Stimulated activated CD4-positive, alpha-beta T cell treated with anti-CD3 and anti-CD28 coated beads, TNF-alpha, amount 100 ng/mL, for 24 hours (primary cell): ENCODE measurements around the gene CREB5.
"Not testable (repeated sequence)": the region's sequence is repeated elsewhere in the genome, so short reads cannot be mapped to it uniquely, and the experiment has no call there.

ENCODE experiments used
- DNase-seq, 3 experiments: peaks; one replicate each; pipeline ENCODE4 v3.0.0-alpha.2; 2020; ENCODE audit warnings: low read depth in 3 of 3

CREB5 gene

DNA sequence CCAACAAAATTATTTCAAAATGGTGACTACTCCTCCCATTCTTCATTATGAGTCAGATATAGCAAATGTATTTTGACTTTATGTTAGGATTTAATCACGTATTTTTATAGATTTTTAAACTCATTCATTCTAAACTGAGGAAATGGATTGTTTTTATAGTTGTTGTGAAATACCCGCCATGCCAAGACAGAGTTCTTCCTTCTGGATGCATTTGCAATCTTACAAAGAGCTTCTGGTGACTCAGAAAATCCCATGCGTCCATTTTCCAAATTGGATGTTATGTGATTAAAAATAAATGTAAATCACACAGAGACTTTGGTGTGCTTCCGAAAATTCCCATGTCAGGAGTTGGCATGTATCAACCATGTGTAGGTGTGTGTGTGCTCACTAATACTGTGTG is 366.5 kb downstream of the CREB5 start:
- DNase-seq: no peak

DNA sequence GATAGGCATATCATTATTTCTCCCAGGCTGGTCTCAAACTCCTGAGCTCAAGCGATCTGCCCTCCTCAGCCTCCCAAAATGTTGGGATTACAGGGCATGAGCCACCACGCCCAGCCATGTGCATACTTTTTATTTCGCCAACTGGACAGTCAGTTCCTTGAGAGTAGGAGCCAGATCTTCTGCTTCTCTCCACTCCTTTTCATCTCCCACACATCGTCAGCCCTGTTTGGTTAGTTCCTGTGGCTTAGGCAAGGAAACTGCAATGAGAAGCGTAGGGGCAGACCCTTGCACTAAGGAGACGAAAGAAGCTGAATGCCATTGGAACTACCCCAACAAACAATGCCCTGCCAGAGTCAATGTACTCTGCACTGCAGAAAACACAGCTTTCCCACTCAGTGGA is 367.6 kb downstream of the CREB5 start:
- no peak for DNase-seq

DNA sequence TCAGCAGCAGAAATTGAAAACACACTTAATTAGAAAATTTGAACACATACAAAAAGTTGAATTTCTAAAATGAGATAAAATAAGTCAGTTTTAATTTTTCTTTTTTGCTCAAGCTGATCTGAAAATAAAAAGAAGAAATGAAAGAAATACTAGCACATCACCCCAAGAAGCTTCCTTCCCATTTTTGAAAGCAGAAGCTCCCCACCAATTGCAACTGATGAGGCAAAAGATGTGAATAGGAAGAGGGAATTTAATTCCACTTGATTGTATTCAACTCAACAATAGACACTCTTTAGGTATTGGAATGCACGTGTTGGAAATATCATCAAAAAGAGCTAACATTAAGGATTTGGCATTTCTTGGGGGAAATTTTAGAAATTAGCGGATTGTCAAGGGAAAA is 370.0 kb downstream of the CREB5 start:
- DNase-seq: no peak

DNA sequence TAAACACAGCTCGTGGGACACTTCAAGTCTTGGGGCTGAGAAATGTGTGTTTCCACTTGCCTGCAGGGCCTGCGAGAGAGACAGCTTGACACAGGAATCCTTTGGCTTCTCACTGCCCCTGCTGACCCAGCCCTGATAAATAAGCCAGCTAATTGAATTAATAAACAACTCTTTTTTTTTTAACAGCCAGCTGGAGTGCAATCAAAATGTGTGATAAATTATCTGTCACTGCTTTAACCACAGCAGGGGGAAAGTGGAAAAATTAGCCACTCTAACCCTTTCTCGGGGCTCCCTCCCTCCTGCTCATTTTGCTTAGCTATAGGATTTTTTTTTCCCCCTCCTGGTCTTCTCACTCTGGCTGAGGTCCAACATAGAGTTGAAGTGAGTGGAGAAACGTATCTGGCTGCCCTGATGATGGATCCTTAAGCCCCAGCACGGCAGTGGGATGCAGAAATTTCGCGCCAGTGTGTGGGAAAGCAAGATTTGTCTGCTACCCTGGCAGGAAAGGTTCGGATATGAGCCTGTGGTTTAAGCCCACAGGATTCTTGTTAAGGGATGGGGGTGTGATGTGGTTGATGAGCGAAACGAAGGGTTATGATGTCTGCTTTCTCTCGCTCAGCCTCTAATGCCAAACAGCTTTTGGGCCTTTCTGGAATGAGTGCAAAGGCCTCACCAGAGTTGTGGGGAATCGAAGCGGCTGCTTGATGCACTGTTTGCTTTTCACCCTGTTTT is 372.0 kb downstream of the CREB5 start:
- no peak for DNase-seq

DNA sequence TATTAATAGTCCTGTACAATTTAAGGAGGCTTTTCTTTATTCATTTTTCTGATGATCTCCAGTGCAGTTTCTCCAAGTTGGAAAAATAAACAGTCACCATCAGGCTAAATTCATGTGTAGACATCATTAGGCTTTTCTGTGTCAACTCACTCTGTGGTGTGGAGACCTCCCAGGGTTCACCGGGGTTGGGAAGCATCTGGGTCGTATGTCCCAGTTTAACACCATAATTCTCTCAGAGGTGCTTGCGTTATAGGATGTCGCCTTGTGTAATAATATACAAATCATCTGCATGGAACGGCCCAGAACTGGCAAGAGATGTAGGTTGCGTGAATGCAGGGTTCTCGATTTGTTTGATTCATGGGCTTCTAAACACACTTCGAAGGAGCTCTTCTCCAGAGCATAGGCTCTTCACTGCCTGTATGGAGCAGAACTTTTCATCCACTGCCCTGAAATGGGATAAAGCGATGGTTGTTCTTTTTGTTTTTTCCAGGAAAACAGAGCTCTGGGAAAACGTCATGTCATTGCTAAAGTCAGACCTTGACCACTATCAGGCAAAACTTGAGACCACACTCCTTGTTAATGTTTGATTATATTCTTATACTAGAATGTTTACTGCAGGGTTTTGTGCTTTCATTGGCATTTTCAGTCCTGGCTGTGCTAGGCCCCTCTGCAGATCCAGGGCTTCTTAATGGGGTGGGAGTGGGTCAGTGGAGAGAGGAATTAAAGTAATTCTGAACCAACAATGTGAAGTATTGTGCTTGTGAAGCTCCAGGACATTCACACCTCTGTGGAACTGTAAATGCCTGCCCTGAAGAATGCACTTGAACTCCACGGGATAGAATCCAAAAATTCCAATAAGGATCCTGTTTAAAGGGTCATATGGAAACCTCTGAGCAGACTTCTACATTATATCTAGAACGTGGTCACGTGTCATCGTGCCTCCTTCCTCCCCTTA is 373.0 kb downstream of the CREB5 start:
- DNase-seq: no peak

DNA sequence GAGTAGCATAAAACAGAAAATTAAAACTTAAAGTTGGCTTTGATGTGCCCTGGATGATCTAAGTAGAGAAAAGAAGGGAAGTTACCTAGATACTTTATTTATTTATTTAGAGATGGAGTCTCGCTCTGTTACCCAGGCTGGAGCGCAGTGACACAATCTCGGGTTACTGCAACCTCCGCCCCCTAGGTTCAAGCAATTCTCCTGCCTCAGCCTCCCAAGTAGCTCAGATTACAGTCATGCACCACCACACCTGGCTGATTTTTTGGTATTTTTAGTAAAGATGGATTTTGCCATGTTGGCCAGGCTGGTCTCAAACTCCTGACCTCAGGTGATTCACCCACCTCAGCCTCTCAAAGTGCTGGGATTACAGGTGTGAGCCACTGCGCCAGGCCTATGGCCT is 373.8 kb downstream of the CREB5 start:
- DNase-seq: not testable (repeated sequence)

DNA sequence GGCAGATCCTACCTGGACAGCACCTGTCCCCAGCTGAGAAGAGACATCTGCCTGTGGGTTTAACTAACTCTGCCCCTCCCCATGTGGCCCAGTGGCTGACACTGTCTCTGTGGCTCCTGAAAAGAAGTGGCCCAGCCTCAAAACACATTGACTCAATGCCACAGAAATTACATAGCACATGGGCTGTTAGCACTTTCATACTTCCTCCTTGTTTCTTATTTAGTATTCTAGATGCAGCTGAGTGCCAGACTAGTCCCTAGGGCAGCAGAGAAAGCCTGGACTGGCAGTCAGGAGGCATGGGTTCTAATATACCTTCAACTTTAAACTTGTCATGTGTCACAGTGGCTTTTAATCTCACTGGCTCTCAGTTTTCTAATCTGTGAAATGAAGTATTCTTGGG is 374.8 kb downstream of the CREB5 start:
- no peak for DNase-seq

DNA sequence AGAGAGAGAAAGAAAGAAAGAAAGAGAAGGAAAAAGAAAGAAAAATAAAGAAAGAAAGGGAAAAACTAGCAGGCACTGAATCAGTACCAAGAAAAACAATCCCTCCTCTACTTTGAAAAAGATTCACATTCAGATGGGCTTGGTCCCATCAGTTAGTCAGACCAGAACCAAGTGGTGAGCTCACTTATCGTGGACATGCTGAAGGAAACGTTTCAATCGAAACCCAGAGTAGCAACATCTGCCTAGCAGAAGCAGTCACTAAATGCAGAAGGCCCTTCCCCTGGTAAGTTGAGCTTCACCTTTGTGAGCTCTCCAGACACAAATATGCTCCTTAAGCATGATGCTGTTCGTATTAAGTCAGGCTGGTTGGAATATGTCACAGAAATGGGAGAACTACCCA is 378.1 kb downstream of the CREB5 start:
- DNase-seq: no peak

DNA sequence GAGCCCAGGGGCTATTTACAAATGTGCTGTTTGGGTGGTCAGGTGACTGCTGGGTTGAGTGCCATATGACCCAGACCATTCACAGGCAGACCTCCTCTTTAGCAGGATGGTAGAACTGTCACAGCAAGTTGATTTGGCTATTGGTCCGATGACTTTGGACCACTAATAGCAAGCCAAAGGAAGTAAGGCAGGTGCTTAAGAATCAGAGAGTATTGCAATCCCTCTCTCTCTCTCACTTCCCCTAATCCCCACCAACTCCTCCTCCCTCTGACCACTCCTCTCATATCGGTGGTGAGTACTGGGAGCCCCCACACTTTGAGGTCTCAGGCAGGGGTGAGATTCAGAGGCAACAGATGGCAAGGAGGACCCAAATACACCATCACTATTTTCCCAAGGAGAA is 380.5 kb downstream of the CREB5 start:
- no peak for DNase-seq

DNA sequence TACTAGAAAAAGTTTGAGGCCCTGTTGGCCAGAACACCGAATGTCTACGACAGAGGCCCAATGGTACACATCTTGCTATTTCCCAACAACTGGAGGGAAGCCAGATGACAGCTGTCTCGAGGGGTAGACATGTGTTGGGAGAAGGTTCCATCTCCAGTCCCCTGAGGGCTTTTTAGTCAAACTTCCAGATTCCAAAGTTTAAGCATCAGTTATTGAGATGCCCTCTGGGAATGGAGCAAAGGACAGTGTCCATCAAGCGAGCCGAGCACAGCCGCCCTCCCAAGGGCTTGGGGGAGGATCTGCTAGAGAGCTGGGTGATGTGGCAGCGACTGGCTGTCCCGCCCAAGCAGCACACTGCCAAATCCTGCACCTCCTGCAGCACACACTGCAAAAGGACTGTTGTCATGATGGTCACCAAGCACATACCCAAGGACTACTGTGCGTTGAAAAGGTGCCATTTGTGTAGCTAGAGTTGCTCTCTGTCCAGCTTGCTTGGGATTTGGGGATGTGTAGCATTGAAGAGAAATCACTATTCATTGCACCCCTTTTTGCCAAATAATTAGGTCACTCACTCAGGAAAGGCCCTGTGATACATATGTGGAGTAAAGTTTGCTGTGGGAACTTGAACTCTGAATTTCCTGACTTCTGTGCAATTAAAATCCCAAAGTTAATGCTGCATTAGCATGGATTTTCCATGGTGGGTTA is 381.2 kb downstream of the CREB5 start:
- DNase-seq: no peak

DNA sequence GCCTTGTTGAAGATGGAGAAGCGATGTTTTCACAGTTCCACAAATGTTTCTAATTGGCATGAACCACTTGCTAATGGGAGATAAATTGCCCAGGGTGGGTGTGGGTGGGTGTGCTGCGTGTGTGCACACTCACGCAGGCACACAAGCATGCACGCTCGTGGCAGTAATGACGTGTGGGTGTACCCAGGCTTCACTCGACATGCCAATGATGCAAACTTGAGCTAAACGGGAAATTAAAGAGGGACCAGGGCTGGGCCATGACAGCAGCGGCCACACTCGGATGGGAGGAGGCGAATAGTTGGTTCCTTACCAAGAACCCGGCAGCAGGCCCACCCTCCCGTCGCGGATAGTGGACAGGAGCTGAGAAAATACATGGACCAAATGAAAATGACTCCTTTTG is 386.0 kb downstream of the CREB5 start:
- no peak for DNase-seq

DNA sequence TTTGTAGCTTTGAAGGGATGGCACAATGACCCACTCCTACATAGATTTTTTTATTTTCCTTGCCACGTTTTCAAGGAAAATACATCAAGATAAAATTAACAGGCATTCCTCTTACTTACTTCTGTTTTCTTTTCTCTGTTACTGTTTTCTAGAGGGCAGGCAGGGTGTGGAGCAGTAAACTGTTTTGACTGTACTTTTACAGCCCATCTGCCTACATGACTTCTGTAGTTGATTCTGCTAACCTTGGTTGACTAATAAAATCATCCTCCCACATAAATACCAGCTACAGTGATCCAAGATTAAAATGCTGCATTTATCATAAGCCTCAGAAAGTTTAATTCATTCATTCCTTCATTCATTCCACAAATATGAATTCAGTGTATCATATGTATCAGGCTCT is 387.3 kb downstream of the CREB5 start:
- no peak for DNase-seq

DNA sequence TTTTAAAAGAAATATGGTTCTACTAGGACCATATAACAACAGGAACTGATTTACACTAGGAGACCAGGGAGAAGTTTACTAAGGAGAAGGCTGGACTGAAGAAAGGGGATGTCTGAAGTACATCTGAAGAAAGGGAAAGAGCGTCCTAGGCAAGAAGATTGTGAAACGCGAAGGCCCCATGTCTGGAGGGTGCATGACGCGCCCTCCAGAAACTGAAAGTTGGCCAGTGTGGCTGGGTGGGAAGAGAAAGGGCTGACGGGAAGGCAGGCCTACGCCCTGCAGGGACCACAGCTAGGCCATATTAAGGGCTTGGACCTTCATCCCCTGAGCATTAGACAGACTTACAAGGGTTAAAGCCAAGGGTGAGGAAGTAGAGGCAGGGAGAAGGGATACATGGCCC is 387.8 kb downstream of the CREB5 start:
- no peak for DNase-seq

DNA sequence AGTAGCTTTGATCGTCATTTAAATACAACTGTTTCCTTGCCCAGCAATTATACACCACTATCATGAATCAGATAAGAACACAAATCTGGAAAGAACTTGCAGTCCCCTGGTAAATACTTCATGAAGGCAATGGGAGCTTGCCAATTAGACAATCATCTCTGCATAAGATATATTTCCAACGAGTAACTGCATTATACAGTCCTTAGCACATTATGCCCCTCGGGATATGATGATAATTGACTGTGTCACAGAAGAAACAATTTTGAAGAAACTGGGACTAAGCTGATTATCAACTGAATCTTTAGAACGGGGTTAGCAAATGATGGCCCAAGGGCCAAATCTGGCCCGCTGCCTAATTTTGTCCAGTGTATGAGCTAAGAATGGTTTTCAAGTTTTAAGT is 390.1 kb downstream of the CREB5 start:
- DNase-seq: no peak

DNA sequence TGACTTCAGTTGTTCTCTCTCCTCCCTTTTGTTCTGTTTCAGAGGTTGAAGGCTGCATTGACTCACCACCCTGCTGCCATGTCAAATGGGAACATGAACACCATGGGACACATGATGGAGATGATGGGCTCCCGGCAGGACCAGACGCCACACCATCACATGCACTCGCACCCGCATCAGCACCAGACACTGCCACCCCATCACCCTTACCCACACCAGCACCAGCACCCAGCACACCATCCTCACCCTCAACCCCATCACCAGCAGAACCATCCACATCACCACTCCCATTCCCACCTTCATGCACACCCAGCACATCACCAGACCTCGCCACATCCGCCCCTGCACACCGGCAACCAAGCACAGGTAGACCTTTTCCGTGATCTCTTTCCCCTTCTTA is 391.8 kb downstream of the CREB5 start:
- no peak for DNase-seq

DNA sequence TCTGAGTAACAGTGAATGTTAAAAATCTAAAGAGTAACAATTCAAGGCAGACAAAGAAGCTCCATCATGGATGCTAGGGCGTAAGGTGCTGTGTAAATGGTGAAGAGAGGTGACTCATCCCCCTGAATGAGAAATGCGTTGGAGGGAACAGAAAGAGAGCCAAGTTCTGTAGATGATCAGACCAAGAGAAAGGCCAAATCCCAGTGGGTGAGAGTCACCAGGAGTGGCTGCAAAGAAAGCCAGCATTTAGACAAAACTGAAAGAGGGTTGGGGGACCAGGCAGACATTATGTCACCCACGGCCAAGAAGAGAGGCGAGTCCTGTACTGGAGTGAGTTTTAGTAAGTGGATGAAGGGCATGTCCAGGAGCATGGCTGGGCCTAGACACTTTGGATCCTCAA is 392.7 kb downstream of the CREB5 start:
- DNase-seq: no peak

DNA sequence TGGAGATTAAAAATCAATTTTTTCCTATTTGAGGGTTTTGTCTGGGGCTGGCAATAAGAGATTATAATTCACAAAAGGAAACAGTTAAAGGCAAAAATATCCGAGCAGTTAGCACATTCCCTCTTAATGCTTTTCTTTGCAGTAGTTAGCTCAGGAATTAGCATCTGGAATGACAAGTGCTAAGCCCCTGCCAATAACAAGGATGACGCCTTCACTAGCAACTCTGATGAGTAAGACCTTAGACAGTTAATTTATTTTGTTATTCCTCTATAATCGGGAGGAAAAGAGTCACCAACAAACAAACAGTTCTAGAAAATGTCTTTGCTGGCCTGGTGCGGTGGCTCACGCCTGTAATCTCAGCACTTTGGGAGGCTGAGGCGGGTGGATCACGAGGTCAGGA is 394.5 kb downstream of the CREB5 start:
- no peak for DNase-seq

DNA sequence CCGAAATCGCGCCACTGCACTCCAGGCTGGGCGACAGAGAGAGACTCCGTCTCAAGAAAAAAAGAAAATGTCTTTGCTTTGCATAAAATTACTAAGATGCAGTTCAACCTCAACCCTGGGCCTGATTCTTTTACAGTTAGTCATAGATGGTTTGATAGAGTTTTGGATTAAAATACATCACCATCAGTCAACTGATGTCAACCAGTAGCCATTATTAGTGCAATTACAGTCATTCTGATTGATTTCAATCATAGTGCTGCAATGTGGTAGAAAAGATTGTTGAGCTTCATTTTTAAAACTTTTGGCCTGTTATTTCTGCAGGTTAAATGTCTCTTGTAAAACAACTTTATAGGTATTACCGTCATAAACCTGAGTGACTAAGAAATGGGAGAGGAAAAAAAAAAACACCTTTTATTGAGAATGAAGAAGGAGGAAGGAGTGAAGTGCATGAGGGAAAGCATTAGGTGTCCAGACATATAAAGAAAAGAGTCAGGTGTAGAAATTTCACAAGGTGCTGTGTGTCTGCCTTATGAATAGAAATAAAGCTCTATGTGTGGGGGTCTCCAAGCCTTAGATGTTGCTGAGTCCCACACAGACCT is 395.2 kb downstream of the CREB5 start:
- no peak for DNase-seq

DNA sequence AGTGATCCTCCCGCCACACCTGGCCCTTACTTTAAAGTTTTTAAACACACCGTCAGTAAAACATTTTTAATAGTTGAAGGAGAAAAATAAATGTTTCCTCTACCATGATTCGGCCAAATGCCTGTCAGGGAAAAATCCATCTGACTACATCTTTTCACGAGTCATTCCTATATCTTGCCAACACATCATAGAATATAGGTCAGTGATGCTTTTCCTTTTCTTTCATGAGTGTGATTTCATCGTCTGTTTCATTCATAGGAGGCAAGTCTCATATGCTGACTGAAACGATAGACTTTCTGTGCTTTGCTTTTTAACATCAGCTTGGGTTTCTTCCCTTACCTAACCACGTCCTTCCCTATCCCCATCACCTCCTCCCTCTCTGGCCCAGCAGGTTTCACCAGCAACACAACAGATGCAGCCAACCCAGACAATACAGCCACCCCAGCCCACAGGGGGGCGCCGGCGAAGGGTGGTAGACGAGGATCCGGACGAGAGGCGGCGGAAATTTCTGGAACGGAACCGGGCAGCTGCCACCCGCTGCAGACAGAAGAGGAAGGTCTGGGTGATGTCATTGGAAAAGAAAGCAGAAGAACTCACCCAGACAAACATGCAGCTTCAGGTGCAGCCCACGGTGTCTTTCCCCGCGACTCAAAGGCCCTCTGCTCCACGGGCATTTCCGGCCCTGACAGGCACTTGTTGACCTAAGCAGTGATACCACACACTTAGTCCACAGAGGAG is 396.6 kb downstream of the CREB5 start:
- no peak for DNase-seq

DNA sequence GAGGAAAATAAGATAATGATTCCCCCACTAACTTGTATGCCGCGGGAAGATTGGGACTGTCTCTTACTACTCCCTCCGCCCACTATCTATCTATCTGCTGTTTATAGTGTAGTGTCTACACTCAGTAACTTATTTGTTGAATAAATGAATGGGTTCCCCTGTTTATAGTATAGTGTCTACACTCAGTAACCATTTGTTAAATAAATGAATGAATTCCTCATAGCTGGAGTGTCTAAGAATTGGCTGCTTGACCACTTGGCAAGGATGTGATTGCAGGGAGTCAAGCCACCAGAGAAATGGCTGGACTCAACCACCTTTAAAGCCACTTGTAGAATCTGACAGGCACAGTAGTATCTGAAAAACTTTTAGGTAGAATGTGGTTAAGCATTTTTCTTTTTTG is 398.7 kb downstream of the CREB5 start:
- DNase-seq: no peak

DNA sequence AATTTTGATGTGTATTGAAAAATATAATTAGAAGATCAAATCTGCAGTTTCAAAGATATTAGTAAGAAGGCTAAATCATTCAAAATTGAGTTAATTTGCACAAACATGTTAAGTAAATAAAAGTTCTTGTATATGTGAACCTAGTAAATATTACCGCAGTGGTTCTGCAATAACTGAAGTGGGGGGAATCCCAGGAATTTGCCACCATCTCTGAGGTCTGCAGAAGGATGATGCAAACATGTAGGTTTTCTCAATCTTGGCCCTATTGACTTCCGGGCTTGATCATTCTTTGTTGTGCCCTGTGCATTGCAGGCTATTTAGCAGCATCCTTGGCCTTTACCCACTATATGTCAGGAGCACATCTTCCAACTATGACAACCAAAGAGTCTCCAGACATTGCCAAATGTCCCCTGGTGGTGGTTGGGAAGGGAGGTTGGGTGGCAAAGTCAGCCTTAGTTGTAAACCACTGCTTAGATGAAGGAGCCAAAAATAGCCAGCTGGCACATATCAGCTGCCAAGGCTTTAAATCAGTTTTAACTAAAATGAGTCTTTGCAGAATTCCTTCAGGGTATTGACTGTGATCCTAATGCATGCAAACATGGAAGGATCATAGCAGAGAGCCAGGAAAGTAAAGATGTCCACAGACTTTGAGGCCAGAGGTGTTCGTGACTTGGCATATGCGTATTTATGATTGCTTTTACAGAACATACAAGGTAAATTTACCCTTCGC is 399.5 kb downstream of the CREB5 start:
- DNase-seq: no peak
